Cardiac muscle cell (in vitro differentiated cells and primary cell): ENCODE data around the gene TSPAN3. TPM values are rescaled to one million over a fixed set of nuclear protein-coding genes. Genes with fewer than 3 reads are reported as not detected.

Experiments used
- DNase-seq, 2 donors: peaks; one replicate each; pipeline versions ENCODE4 v3.0.0 to v3.0.0-alpha.2; 2010 to 2017; ENCODE audit warnings: low read depth in 1 of 2, low spot score in 1 of 2
- H3K27ac ChIP-seq: fragments of 200-600 bp; sonication (generic); 2 replicates; pipeline ENCODE4 v1.5.1; 2016
- H3K27me3 ChIP-seq: fragments of 200-600 bp; sonication (generic); 2 replicates; pipeline ENCODE4 v1.6.0; 2016; ENCODE audit warnings: control low read depth
- H3K36me3 ChIP-seq: fragments of 200-600 bp; sonication (generic); 2 replicates; pipeline ENCODE4 v1.5.1; 2016; ENCODE audit warnings: control low read depth
- H3K4me1 ChIP-seq: fragments of 200-600 bp; sonication (generic); 2 replicates; pipeline ENCODE4 v1.8.1; 2017; ENCODE audit warnings: low read depth, mild to moderate bottlenecking, mixed run types
- H3K4me3 ChIP-seq: fragments of 200-600 bp; sonication (generic); 2 replicates; pipeline ENCODE4 v1.5.1; 2016; ENCODE audit warnings: mild to moderate bottlenecking
- H3K9me3 ChIP-seq: fragments of 200-600 bp; sonication (generic); 2 replicates; pipeline ENCODE4 v1.5.1; 2017; ENCODE audit warnings: low read depth, mild to moderate bottlenecking, control low read depth
- polyA plus RNA-seq: library from polyadenylated mRNA; unstranded; fragments of >200 nt; fragmentation: Nextera tagmentation; extraction: Ambion mirVana; gene quantifications from 2 replicates; pipeline ENCODE4 v1.2.1, GENCODE V29; 2016
- total RNA-seq: library from RNA; depleted of rRNA; stranded (reverse); fragments of >200 nt; gene quantifications from 2 replicates; pipeline ENCODE4 v1.2.3, GENCODE V29; 2016
- TF ChIP-seq, protein P1 (sequence below): IDR thresholded peaks from 2 replicates; pipeline ENCODE4 v1.5.1; 2012; ENCODE audit warnings: low read depth, mild to moderate bottlenecking, low read length

The TSPAN3 gene
- total and polyA plus RNA-seq, 2 experiments from 2014 or later, result 316 to 427 TPM

DNA sequence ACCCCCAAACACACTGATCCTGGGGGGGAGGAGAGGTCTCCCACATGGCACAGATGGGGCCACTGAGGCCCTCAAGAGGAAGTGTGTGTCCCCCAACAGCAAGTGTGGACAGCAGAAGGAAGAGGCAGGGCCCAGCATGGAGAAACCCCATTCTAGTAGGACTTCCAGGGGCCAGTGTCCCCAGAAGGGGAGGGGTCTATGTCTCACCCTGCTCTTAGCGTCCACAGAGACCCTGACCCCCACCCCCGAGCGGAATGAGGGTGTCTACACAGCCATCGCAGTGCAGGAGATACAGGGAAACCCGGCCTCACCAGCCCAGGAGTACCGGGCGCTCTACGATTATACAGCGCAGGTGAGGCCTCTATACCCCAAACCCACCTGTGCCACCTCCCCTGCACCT lies 35.3 kb downstream of the TSPAN3 start:
- no peaks in the 10 kb centered on the region for H3K36me3 ChIP-seq
- no peak for DNase-seq
- TF ChIP-seq, protein P1, sequence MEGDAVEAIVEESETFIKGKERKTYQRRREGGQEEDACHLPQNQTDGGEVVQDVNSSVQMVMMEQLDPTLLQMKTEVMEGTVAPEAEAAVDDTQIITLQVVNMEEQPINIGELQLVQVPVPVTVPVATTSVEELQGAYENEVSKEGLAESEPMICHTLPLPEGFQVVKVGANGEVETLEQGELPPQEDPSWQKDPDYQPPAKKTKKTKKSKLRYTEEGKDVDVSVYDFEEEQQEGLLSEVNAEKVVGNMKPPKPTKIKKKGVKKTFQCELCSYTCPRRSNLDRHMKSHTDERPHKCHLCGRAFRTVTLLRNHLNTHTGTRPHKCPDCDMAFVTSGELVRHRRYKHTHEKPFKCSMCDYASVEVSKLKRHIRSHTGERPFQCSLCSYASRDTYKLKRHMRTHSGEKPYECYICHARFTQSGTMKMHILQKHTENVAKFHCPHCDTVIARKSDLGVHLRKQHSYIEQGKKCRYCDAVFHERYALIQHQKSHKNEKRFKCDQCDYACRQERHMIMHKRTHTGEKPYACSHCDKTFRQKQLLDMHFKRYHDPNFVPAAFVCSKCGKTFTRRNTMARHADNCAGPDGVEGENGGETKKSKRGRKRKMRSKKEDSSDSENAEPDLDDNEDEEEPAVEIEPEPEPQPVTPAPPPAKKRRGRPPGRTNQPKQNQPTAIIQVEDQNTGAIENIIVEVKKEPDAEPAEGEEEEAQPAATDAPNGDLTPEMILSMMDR, result no peak
- no peak overlapping the region for H3K27ac ChIP-seq
- H3K4me1 ChIP-seq, result no peaks in the 10 kb centered on the region
- no peaks in the 10 kb centered on the region for H3K9me3 ChIP-seq
- H3K4me3 ChIP-seq, result no peak overlapping the region
- H3K27me3 ChIP-seq, result no peaks in the 10 kb centered on the region

DNA sequence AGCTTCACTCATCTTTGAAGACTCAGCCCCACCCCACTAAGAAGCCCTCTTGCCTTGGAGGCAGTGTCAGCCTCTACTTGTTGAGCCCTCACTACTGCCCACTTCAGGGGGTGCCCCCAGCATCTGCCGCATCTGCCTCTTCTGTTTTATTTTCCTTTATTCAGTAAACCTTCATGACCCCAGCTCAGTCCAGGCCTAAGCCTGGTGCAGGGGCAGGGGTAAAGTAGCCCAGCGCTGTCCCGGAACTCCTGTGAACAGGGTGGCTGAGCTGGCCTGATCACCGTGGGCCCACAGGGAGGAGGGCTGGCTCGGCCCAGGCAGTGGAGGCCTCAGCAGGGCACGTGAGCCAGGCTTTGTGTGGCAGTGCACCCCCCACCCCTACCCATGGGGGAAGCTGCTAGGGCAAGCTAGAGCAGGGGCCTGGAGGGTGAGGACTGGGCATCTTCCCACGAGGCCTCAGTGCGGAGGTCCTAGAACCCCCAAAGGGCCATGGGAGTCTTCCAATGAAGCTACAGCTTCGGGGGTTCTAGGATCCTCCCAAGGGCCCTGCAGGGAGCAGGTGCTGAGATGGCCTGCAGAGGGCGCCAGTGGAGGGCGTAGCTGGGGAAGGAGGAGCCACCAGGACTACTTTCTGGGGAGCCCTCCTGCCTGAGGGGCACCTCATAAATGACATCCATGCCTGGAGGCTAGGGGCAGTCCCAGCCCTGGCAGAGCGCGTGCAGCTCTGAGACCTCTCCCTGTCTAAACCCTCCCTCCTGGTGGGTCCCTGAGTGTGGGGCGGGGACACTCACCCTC lies 36.0 kb downstream of the TSPAN3 start:
- no peaks in the 10 kb centered on the region for H3K9me3 ChIP-seq
- H3K4me3 ChIP-seq, result no peak overlapping the region
- H3K4me1 ChIP-seq, result no peaks in the 10 kb centered on the region
- H3K27ac ChIP-seq, result no peak overlapping the region
- TF ChIP-seq, protein P1, result peak; percentile 73
- H3K27me3 ChIP-seq, result no peaks in the 10 kb centered on the region
- H3K36me3 ChIP-seq, result no peaks in the 10 kb centered on the region
- DNase-seq, result no peak

DNA sequence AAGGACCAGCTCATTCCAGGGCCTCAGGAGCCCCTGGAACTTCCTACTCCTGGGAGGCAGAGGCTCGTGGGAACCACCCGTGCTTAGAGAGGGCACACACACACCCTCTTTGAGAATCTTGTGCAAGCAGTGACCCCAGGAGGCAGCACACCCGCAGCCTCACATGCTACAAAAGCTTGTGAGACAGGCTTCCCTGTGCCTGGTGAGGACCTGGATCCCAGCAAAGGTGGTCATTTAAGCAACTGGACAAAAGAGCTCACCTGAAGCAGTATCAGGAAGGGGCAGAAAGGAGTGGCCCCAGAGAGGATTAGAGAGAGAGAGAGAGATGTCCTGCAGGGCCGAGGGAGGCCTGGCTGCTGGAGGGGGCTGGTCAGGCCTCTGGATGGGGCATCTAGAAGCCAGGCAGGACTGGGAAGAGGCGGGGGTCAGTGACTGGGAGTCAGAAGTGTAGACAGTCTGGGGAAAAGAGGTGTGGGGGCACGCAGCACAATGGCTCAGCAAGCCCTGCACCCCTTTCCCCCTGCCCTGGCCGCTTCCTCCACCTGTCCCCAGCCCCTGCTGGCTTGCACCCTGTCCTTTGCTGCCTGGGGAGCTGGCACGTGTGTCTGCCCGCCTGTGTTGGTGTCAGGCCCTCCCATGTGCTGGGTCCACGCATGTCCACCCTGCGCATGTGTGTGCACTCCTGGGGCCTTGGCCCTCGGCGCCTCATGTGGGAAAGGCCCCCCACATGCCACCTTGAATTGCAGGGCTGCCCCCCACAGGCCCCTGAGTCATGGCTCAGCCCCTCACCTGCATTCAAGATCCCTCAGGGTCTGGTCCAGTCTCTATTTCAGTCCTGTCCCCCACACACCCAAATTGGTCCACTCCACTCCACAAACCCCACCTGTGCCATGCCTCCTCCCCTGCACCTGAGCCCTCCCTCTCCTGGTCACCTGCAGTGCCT lies 36.9 kb downstream of the TSPAN3 start:
- Histone ChIP-seq H3K27me3 (no peaks in the 10 kb centered on the region), H3K9me3 (no peaks in the 10 kb centered on the region), H3K4me1 (no peaks in the 10 kb centered on the region), H3K4me3 (no peak overlapping the region), H3K27ac (no peak overlapping the region), H3K36me3 (no peaks in the 10 kb centered on the region)
- DNase-seq, result no peak
- TF ChIP-seq, protein P1, result no peak

DNA sequence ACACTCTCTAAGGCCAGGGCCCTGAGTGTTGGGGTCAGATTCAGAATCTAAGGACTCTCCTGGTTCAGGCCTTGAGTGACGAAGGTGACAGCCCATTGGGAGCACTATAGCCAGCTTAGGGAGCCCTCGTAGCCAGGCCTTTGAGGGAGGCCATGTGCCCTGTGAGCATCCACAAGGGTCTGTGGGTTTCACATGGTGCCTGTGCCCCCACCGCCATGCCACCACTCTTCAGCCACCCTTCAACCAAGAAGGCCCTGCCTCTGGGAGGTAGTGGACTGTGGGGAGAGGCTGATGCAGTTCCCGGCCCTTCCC lies 37.5 kb downstream of the TSPAN3 start:
- H3K27me3 ChIP-seq, result no peaks in the 10 kb centered on the region
- no peak for DNase-seq
- H3K27ac ChIP-seq, result no peak overlapping the region
- no peaks in the 10 kb centered on the region for H3K36me3 ChIP-seq
- no peaks in the 10 kb centered on the region for H3K9me3 ChIP-seq
- H3K4me3 ChIP-seq, result no peak overlapping the region
- TF ChIP-seq, protein P1, result no peak
- H3K4me1 ChIP-seq, result no peaks in the 10 kb centered on the region

DNA sequence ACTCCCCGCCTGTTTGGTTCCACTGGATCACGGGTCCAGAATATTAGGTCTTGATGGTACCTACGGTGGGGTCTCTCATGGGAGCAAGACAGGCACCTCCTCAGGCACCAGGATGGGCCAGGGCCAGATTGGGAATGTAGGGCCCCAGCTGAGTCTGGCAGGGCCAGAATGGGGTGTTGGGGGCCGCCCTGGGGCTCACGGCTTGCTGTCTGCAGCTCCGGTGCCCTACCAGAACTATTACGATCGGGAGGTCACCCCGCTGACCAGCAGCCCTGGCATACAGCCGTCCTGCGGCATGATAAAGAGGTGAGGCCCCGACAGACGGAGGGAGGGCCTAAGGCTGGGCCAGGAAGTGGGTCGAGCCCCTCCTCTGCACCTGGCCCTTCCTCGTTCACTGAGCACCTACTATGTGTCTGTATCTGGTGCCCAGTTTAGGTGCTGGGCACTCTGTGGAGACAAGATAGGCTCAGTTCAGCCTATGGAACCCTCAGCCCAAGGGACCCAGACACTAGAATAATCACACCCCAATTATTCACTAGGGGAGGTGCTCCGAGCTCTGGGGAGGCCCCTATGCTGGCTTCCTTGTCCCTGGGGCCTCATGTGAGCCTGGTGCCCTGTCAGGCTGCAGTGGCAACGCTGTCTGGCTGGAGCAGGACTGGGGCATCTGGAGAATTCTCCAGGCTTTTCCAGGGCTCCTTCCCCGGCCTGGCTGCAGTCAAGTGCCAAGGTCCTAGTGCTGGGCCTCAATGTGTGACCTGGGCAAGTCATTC lies 38.1 kb downstream of the TSPAN3 start:
- Histone ChIP-seq H3K27ac (no peak overlapping the region), H3K4me1 (no peaks in the 10 kb centered on the region), H3K4me3 (no peak overlapping the region), H3K36me3 (no peaks in the 10 kb centered on the region), H3K9me3 (no peaks in the 10 kb centered on the region), H3K27me3 (no peaks in the 10 kb centered on the region)
- no peak for DNase-seq
- TF ChIP-seq, protein P1, result no peak
